Osteoblast (primary cell): ENCODE results near the gene EIF3L. TPM values are rescaled to one million over a fixed set of nuclear protein-coding genes. Genes with fewer than 3 reads are reported as not detected.
A peak's percentile ranks its signal among the peaks of the same experiment; 100 is the strongest.

ENCODE experiments used
- DNase-seq: peaks from one replicate; pipeline ENCODE4 v3.0.0; 2011; ENCODE audit warnings: low spot score, mixed read lengths; ENCODE audit not compliant: insufficient read length; ENCODE audit errors: missing footprints
- H2AFZ ChIP-seq: 2 replicates; pipeline ENCODE4 v1.6.0; 2011; ENCODE audit warnings: mild to moderate bottlenecking, low read length
- H3K27ac ChIP-seq: 2 replicates; pipeline ENCODE4 v1.5.1; 2011; ENCODE audit warnings: mild to moderate bottlenecking, low read depth, low read length, moderate library complexity
- H3K27me3 ChIP-seq: 2 replicates; pipeline ENCODE4 v1.6.0; 2012; ENCODE audit warnings: mild to moderate bottlenecking, control low read depth, inconsistent platforms, low read length, moderate library complexity; ENCODE audit not compliant: insufficient read depth
- H3K36me3 ChIP-seq: 2 replicates; pipeline ENCODE4 v1.5.1; 2011; ENCODE audit warnings: mild to moderate bottlenecking, low read length, control low read depth, moderate library complexity; ENCODE audit not compliant: insufficient read depth
- H3K4me1 ChIP-seq: 2 replicates; pipeline ENCODE4 v1.5.1; 2011; ENCODE audit warnings: mild to moderate bottlenecking, low read length, control low read depth, moderate library complexity; ENCODE audit not compliant: insufficient read depth
- H3K4me2 ChIP-seq: 2 replicates; pipeline ENCODE4 v1.6.0; 2011; ENCODE audit warnings: mild to moderate bottlenecking, low read length; ENCODE audit not compliant: insufficient read depth
- H3K4me3 ChIP-seq: fragments of 200-600 bp; sonication (generic); 3 replicates; pipeline ENCODE4 v1.5.1; 2012; ENCODE audit warnings: mild to moderate bottlenecking, low read length, inconsistent platforms; ENCODE audit not compliant: insufficient read depth
- H3K79me2 ChIP-seq: 2 replicates; pipeline ENCODE4 v1.6.0; 2012; ENCODE audit warnings: mild to moderate bottlenecking, low read length, control low read depth, inconsistent platforms; ENCODE audit not compliant: insufficient read depth
- H3K9me3 ChIP-seq: 2 replicates; pipeline ENCODE4 v1.5.1; 2011; ENCODE audit warnings: low read depth, low read length, control low read depth
- H4K20me1 ChIP-seq: 2 replicates; pipeline ENCODE4 v1.6.0; 2012; ENCODE audit warnings: mild to moderate bottlenecking, low read length, control low read depth; ENCODE audit not compliant: insufficient read depth
- CTCF ChIP-seq: IDR thresholded peaks from 2 replicates; pipeline ENCODE4 v1.5.1; 2011; ENCODE audit warnings: mild to moderate bottlenecking, low read depth, low read length, moderate library complexity; ENCODE audit errors: extremely low read depth
- total RNA-seq: library from RNA; depleted of rRNA; stranded (reverse); fragments of >200 nt; gene quantifications from 2 replicates; pipeline ENCODE4 v1.2.3, GENCODE V29; 2012

Gene EIF3L
- total RNA-seq, 1 donor: 280 TPM

GRCh38 chr22:37929390-37929789 is 80.2 kb downstream of the EIF3L start:
- no peak overlapping the region for H3K27ac ChIP-seq
- no peak overlapping the region for H3K4me2 ChIP-seq
- H3K27me3 ChIP-seq: no peaks in the 10 kb centered on the region
- peaks cover 12% of the 10 kb centered on the region for H3K4me1 ChIP-seq
- H2AFZ ChIP-seq: no peak overlapping the region
- H3K4me3 ChIP-seq: no peak overlapping the region
- peaks cover 57% of the 10 kb centered on the region for H3K36me3 ChIP-seq
- H3K9me3 ChIP-seq: no peaks in the 10 kb centered on the region
- H4K20me1 ChIP-seq: peaks cover 31% of the 10 kb centered on the region
- no peak for TF ChIP-seq CTCF
- peak; percentile 61 for DNase-seq
- peaks cover 11% of the 10 kb centered on the region for H3K79me2 ChIP-seq

GRCh38 chr22:37930270-37930951 is 81.2 kb downstream of the EIF3L start:
- Histone ChIP-seq H3K79me2 (peaks cover 11% of the 10 kb centered on the region), H4K20me1 (peaks cover 31% of the 10 kb centered on the region), H3K4me3 (no peak overlapping the region), H3K27me3 (no peaks in the 10 kb centered on the region), H3K9me3 (no peaks in the 10 kb centered on the region), H3K27ac (no peak overlapping the region), H2AFZ (no peak overlapping the region), H3K4me1 (peaks cover 12% of the 10 kb centered on the region), H3K36me3 (peaks cover 54% of the 10 kb centered on the region), H3K4me2 (no peak overlapping the region)
- DNase-seq: peak; percentile 97
- peak; percentile 65 for TF ChIP-seq CTCF

- Histone ChIP-seq H3K9me3 (no peaks in the 10 kb centered on the region), H3K4me1 (peaks cover 12% of the 10 kb centered on the region), H3K36me3 (peaks cover 54% of the 10 kb centered on the region), H4K20me1 (peaks cover 31% of the 10 kb centered on the region), H3K4me3 (no peak overlapping the region), H2AFZ (no peak overlapping the region), H3K4me2 (no peak overlapping the region), H3K27ac (no peak overlapping the region), H3K27me3 (no peaks in the 10 kb centered on the region), H3K79me2 (peaks cover 11% of the 10 kb centered on the region)
- TF ChIP-seq CTCF: peak; percentile 3
- no peak for DNase-seq
Observed at GRCh38 chr22:37930952-37931440, 81.8 kb downstream of the EIF3L start.

- no peak overlapping the region for H3K27ac ChIP-seq
- peaks cover 7% of the 10 kb centered on the region for H3K79me2 ChIP-seq
Observed at GRCh38 chr22:37931893-37932389, 82.7 kb downstream of the EIF3L start.

More at GRCh38 chr22:37931893-37932389, 82.7 kb downstream of the EIF3L start:
- Histone ChIP-seq H3K27me3 (no peaks in the 10 kb centered on the region), H3K4me2 (no peak overlapping the region), H3K9me3 (no peaks in the 10 kb centered on the region), H2AFZ (no peak overlapping the region), H3K4me1 (peaks cover 12% of the 10 kb centered on the region), H3K36me3 (peaks cover 47% of the 10 kb centered on the region), H3K4me3 (no peak overlapping the region), H4K20me1 (peaks cover 31% of the 10 kb centered on the region)
- no peak for TF ChIP-seq CTCF
- DNase-seq: peak; percentile 30
